Astrocyte (in vitro differentiated cells and primary cell): ENCODE measurements around the gene TNNI3K. TPM values are rescaled to one million over a fixed set of nuclear protein-coding genes. Genes with fewer than 3 reads are reported as not detected.

Source experiments
- DNase-seq: peaks from one replicate; pipeline ENCODE4 v3.0.0-alpha.2; 2010; ENCODE audit warnings: low read depth
- FAIRE-seq: peaks from 2 replicates; lab custom pipeline; 2011; peaks lifted over from hg19 to GRCh38; lab: Jason Lieb, UNC
- H2AFZ ChIP-seq: 2 replicates; pipeline ENCODE4 v1.6.0; 2012; ENCODE audit warnings: low read depth, low read length, inconsistent platforms
- H3K27ac ChIP-seq: 2 replicates; pipeline ENCODE4 v1.5.1; 2011; ENCODE audit warnings: low read depth, low read length, inconsistent platforms
- H3K27me3 ChIP-seq: 2 replicates; pipeline ENCODE4 v1.6.0; 2011; ENCODE audit warnings: low read length, inconsistent platforms; ENCODE audit not compliant: insufficient read depth
- H3K36me3 ChIP-seq: 2 replicates; pipeline ENCODE4 v1.5.1; 2011; ENCODE audit warnings: low read length, inconsistent platforms; ENCODE audit not compliant: insufficient read depth
- H3K4me1 ChIP-seq: 2 replicates; pipeline ENCODE4 v1.5.1; 2011; ENCODE audit warnings: low read length, inconsistent platforms; ENCODE audit not compliant: insufficient read depth
- H3K4me2 ChIP-seq: 2 replicates; pipeline ENCODE4 v1.6.0; 2012; ENCODE audit warnings: low read length, inconsistent platforms
- H3K4me3 ChIP-seq: 2 replicates; pipeline ENCODE4 v1.5.1; 2011; ENCODE audit warnings: low read depth, mild to moderate bottlenecking, low read length, inconsistent platforms; ENCODE audit not compliant: insufficient read depth
- H3K79me2 ChIP-seq: 2 replicates; pipeline ENCODE4 v1.6.0; 2012; ENCODE audit warnings: mild to moderate bottlenecking, low read length, inconsistent platforms; ENCODE audit not compliant: insufficient read depth
- H3K9ac ChIP-seq: 2 replicates; pipeline ENCODE4 v1.6.0; 2012; ENCODE audit warnings: mild to moderate bottlenecking, low read length, inconsistent platforms
- H3K9me3 ChIP-seq: 2 replicates; pipeline ENCODE4 v1.5.1; 2012; ENCODE audit warnings: low read depth, mild to moderate bottlenecking, low read length, inconsistent platforms; ENCODE audit not compliant: insufficient read depth
- H4K20me1 ChIP-seq: 2 replicates; pipeline ENCODE4 v1.6.0; 2012; ENCODE audit warnings: low read length, inconsistent platforms; ENCODE audit not compliant: insufficient read depth
- H3K27ac Mint-ChIP-seq: one replicate; pipeline ENCODE4 v1.8.0; 2021; ENCODE audit warnings: mild to moderate bottlenecking, mixed read lengths; ENCODE audit not compliant: unreplicated experiment
- H3K27me3 Mint-ChIP-seq: one replicate; pipeline ENCODE4 v1.8.0; 2021; ENCODE audit warnings: low read depth, mixed read lengths; ENCODE audit not compliant: unreplicated experiment
- H3K36me3 Mint-ChIP-seq: one replicate; pipeline ENCODE4 v1.8.0; 2021; ENCODE audit warnings: low read depth, mixed read lengths; ENCODE audit not compliant: unreplicated experiment
- H3K4me1 Mint-ChIP-seq: one replicate; pipeline ENCODE4 v1.8.0; 2021; ENCODE audit warnings: low read depth, mixed read lengths; ENCODE audit not compliant: unreplicated experiment
- H3K4me3 Mint-ChIP-seq: one replicate; pipeline ENCODE4 v1.8.0; 2021; ENCODE audit warnings: mild to moderate bottlenecking, moderate library complexity, mixed read lengths; ENCODE audit not compliant: unreplicated experiment
- H3K9me3 Mint-ChIP-seq: one replicate; pipeline ENCODE4 v1.8.0; 2021; ENCODE audit warnings: mild to moderate bottlenecking, mixed read lengths; ENCODE audit not compliant: unreplicated experiment
- EZH2 ChIP-seq: IDR thresholded peaks from 2 replicates; pipeline ENCODE4 v1.6.1; 2012; ENCODE audit warnings: mild to moderate bottlenecking, low read length, inconsistent platforms; ENCODE audit not compliant: insufficient read depth
- total RNA-seq: library from RNA; stranded (reverse); gene quantifications from 2 replicates; pipeline ENCODE4 v1.2.1, GENCODE V29; 2021
- TF ChIP-seq, protein P1 (sequence below): IDR thresholded peaks from 2 replicates; pipeline ENCODE4 v1.5.1; 2011; ENCODE audit warnings: low read depth, mild to moderate bottlenecking, inconsistent platforms, low read length, moderate library complexity; ENCODE audit not compliant: insufficient read depth

Gene TNNI3K
- total RNA-seq, 1 donor from 2014 or later, result 0.45 TPM

DNA sequence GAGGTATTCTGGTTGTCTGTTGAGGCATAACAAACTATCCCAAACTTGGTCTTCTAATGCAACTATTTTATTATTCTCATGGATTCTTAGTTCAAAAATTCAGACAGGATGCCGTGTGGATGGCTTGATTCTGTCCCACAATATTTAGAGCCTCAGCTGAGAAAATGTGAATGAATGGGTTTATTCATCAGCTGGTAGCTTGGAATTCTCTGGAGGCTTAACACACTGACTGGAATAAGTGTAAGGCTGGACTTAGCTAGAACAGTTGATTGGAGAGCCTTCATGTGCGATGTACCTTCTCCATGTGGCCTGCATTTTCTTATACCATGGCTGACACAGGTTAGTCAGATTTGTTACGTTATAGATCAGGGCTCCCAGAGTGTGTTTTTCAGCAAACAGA, 30.8 kb downstream of the TNNI3K start:
- Histone ChIP-seq H3K4me2 (no peak overlapping the region), H3K36me3 (no peaks in the 10 kb centered on the region), H4K20me1 (no peaks in the 10 kb centered on the region), H3K27ac (no peak overlapping the region), H2AFZ (no peak overlapping the region), H3K4me1 (no peaks in the 10 kb centered on the region), H3K9ac (no peak overlapping the region), H3K27me3 (no peaks in the 10 kb centered on the region), H3K9me3 (no peaks in the 10 kb centered on the region), H3K79me2 (no peaks in the 10 kb centered on the region), H3K4me3 (no peak overlapping the region)
- DNase-seq (no peak), FAIRE-seq (no peak)
- Mint-ChIP-seq H3K27ac (no peak overlapping the region), H3K4me1 (no peaks in the 10 kb centered on the region), H3K4me3 (no peak overlapping the region), H3K36me3 (no peaks in the 10 kb centered on the region), H3K27me3 (no peaks in the 10 kb centered on the region), H3K9me3 (no peaks in the 10 kb centered on the region)
- no peak for TF ChIP-seq EZH2
- TF ChIP-seq, protein P1, sequence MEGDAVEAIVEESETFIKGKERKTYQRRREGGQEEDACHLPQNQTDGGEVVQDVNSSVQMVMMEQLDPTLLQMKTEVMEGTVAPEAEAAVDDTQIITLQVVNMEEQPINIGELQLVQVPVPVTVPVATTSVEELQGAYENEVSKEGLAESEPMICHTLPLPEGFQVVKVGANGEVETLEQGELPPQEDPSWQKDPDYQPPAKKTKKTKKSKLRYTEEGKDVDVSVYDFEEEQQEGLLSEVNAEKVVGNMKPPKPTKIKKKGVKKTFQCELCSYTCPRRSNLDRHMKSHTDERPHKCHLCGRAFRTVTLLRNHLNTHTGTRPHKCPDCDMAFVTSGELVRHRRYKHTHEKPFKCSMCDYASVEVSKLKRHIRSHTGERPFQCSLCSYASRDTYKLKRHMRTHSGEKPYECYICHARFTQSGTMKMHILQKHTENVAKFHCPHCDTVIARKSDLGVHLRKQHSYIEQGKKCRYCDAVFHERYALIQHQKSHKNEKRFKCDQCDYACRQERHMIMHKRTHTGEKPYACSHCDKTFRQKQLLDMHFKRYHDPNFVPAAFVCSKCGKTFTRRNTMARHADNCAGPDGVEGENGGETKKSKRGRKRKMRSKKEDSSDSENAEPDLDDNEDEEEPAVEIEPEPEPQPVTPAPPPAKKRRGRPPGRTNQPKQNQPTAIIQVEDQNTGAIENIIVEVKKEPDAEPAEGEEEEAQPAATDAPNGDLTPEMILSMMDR, result no peak

DNA sequence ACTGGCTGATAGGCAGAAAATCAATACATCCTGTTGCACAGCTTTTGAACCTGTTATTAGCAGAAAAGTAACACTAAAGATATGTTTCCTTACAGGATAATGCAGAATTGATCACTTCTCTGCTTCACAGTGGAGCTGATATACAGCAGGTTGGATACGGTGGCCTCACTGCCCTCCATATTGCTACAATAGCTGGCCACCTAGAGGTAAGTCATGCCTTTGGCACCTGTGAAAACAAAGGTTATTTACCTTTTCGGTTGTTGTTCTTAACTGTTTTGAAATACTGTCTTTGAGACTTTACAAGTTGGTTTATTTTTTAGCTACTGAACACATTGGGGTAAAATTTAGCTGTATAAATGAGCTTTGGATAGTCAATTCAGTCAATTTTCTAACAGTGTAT, 36.3 kb downstream of the TNNI3K start:
- Histone ChIP-seq H3K9me3 (no peaks in the 10 kb centered on the region), H3K9ac (no peak overlapping the region), H3K4me3 (no peak overlapping the region), H3K4me2 (no peak overlapping the region), H3K36me3 (no peaks in the 10 kb centered on the region), H3K27me3 (no peaks in the 10 kb centered on the region), H3K4me1 (no peaks in the 10 kb centered on the region), H3K79me2 (no peaks in the 10 kb centered on the region), H2AFZ (no peak overlapping the region), H3K27ac (no peak overlapping the region), H4K20me1 (no peaks in the 10 kb centered on the region)
- FAIRE-seq (no peak), DNase-seq (no peak)
- Mint-ChIP-seq H3K9me3 (no peaks in the 10 kb centered on the region), H3K4me3 (no peak overlapping the region), H3K27ac (no peak overlapping the region), H3K27me3 (no peaks in the 10 kb centered on the region), H3K4me1 (no peaks in the 10 kb centered on the region), H3K36me3 (no peaks in the 10 kb centered on the region)
- TF ChIP-seq EZH2, result no peak
- TF ChIP-seq, protein P1, result no peak

DNA sequence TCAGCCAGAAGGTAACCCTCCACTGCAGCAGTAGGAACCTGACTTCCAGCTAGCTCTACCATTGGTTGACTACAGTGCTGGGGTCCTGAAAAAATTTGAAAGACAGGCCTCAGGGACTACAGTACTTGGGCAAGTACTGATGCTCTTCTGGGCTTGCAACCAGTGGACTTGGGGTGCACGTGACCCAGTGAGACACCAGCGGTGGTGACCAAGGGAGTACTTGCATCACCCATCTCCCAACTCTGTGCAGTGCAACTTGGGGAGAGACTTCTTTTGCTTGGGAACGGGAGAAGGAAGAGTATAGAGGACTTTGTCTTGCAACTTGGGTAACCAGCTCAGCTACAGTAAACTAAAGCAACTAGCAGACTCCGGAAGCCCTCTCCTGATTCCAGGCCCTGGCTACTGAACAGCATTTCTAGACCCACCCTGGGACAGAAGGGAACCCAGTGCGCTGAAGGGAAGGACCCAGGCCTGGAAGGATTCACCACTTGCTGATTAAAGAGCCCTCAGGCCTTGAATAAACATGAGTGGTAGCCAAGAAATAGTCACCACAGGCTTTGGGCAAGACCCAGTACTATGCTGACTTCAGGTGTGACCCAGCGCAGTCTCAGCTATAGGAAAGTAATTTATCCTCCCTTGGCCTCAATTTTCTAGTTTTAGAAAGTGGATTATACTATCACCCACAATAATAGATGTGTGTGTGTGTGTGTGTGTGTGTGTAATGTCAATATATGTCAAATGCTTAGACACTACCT, 45.6 kb downstream of the TNNI3K start:
- Histone ChIP-seq H3K9ac (no peak overlapping the region), H3K36me3 (no peaks in the 10 kb centered on the region), H4K20me1 (no peaks in the 10 kb centered on the region), H3K4me2 (no peak overlapping the region), H3K27me3 (no peaks in the 10 kb centered on the region), H3K4me3 (no peak overlapping the region), H3K79me2 (no peaks in the 10 kb centered on the region), H3K27ac (no peak overlapping the region), H2AFZ (no peak overlapping the region), H3K9me3 (no peaks in the 10 kb centered on the region), H3K4me1 (no peaks in the 10 kb centered on the region)
- no peaks in the 10 kb centered on the region for H3K4me1 Mint-ChIP-seq
- H3K36me3 Mint-ChIP-seq, result no peaks in the 10 kb centered on the region
- H3K27me3 Mint-ChIP-seq, result no peaks in the 10 kb centered on the region
- no peak overlapping the region for H3K4me3 Mint-ChIP-seq
- FAIRE-seq, result no peak
- DNase-seq, result no peak
- no peaks in the 10 kb centered on the region for H3K9me3 Mint-ChIP-seq
- TF ChIP-seq, protein P1, result no peak
- no peak overlapping the region for H3K27ac Mint-ChIP-seq
